ENCODE measurements around the gene SLC6A18.

The SLC6A18 gene

GRCh38 chr5:1182633-1183423, 42.4 kb upstream of the SLC6A18 start:
- WGBS, result 91% methylated on average over 31 of the region's 31 CpGs
- Histone ChIP-seq H3K4me1 (ENCODE audit: insufficient read depth, low read length) (no peaks in the 10 kb centered on the region), H3K9ac (ENCODE audit: low read depth, low read length) (no peak overlapping the region), H3K27ac (ENCODE audit: low read depth, low read length) (no peak overlapping the region), H3K9me3 (ENCODE audit: insufficient read depth, low read depth, low read length) (no peaks in the 10 kb centered on the region), H3K27me3 (ENCODE audit: insufficient read depth, low read length) (no peaks in the 10 kb centered on the region), H3K4me3 (ENCODE audit: low read length) (no peak overlapping the region), H3K36me3 (ENCODE audit: insufficient read depth, low read length) (no peaks in the 10 kb centered on the region)

- Histone ChIP-seq H3K9ac (ENCODE audit: low read depth, low read length) (no peak overlapping the region), H3K4me1 (ENCODE audit: insufficient read depth, low read length) (no peaks in the 10 kb centered on the region), H3K36me3 (ENCODE audit: insufficient read depth, low read length) (no peaks in the 10 kb centered on the region), H3K27me3 (ENCODE audit: insufficient read depth, low read length) (no peaks in the 10 kb centered on the region), H3K9me3 (ENCODE audit: insufficient read depth, low read depth, low read length) (no peaks in the 10 kb centered on the region), H3K4me3 (ENCODE audit: low read length) (no peak overlapping the region), H3K27ac (ENCODE audit: low read depth, low read length) (no peak overlapping the region)
- 89% methylated on average over 17 of the region's 18 CpGs for WGBS
Observed at GRCh38 chr5:1183424-1184162, 41.6 kb upstream of the SLC6A18 start.

- WGBS, result 95% methylated on average over 8 of the region's 8 CpGs
- Histone ChIP-seq H3K36me3 (ENCODE audit: insufficient read depth, low read length) (no peaks in the 10 kb centered on the region), H3K4me3 (ENCODE audit: low read length) (no peak overlapping the region), H3K27ac (ENCODE audit: low read depth, low read length) (no peak overlapping the region), H3K4me1 (ENCODE audit: insufficient read depth, low read length) (no peaks in the 10 kb centered on the region), H3K9me3 (ENCODE audit: insufficient read depth, low read depth, low read length) (no peaks in the 10 kb centered on the region), H3K9ac (ENCODE audit: low read depth, low read length) (no peak overlapping the region), H3K27me3 (ENCODE audit: insufficient read depth, low read length) (no peaks in the 10 kb centered on the region)
Observed at GRCh38 chr5:1184163-1184470, 41.1 kb upstream of the SLC6A18 start.

- Histone ChIP-seq H3K9ac (ENCODE audit: low read depth, low read length) (no peak overlapping the region), H3K27ac (ENCODE audit: low read depth, low read length) (no peak overlapping the region), H3K27me3 (ENCODE audit: insufficient read depth, low read length) (no peaks in the 10 kb centered on the region), H3K9me3 (ENCODE audit: insufficient read depth, low read depth, low read length) (no peaks in the 10 kb centered on the region), H3K4me3 (ENCODE audit: low read length) (no peak overlapping the region), H3K36me3 (ENCODE audit: insufficient read depth, low read length) (no peaks in the 10 kb centered on the region), H3K4me1 (ENCODE audit: insufficient read depth, low read length) (no peaks in the 10 kb centered on the region)
- WGBS, result 93% methylated on average over 7 of the region's 7 CpGs
Observed at GRCh38 chr5:1184481-1184880, 40.7 kb upstream of the SLC6A18 start.

- H3K9ac ChIP-seq (ENCODE audit: low read depth, low read length), result no peak overlapping the region
- H3K27ac ChIP-seq (ENCODE audit: low read depth, low read length), result no peak overlapping the region
- no peaks in the 10 kb centered on the region for H3K36me3 ChIP-seq (ENCODE audit: insufficient read depth, low read length)
- 90% methylated on average over 10 of the region's 10 CpGs for WGBS
- no peaks in the 10 kb centered on the region for H3K9me3 ChIP-seq (ENCODE audit: insufficient read depth, low read depth, low read length)
- no peaks in the 10 kb centered on the region for H3K27me3 ChIP-seq (ENCODE audit: insufficient read depth, low read length)
- H3K4me3 ChIP-seq (ENCODE audit: low read length), result no peak overlapping the region
- no peaks in the 10 kb centered on the region for H3K4me1 ChIP-seq (ENCODE audit: insufficient read depth, low read length)
Observed at GRCh38 chr5:1185038-1185627, 40.0 kb upstream of the SLC6A18 start.

GRCh38 chr5:1185629-1186350, 39.4 kb upstream of the SLC6A18 start:
- Histone ChIP-seq H3K9me3 (ENCODE audit: insufficient read depth, low read depth, low read length) (no peaks in the 10 kb centered on the region), H3K27me3 (ENCODE audit: insufficient read depth, low read length) (no peaks in the 10 kb centered on the region), H3K4me3 (ENCODE audit: low read length) (no peak overlapping the region), H3K4me1 (ENCODE audit: insufficient read depth, low read length) (no peaks in the 10 kb centered on the region), H3K36me3 (ENCODE audit: insufficient read depth, low read length) (no peaks in the 10 kb centered on the region), H3K27ac (ENCODE audit: low read depth, low read length) (no peak overlapping the region), H3K9ac (ENCODE audit: low read depth, low read length) (no peak overlapping the region)
- 86% methylated on average over 12 of the region's 12 CpGs for WGBS

GRCh38 chr5:1186351-1187233, 38.6 kb upstream of the SLC6A18 start:
- H3K27me3 ChIP-seq (ENCODE audit: insufficient read depth, low read length), result no peaks in the 10 kb centered on the region
- no peak overlapping the region for H3K9ac ChIP-seq (ENCODE audit: low read depth, low read length)
- H3K9me3 ChIP-seq (ENCODE audit: insufficient read depth, low read depth, low read length), result no peaks in the 10 kb centered on the region
- no peak overlapping the region for H3K4me3 ChIP-seq (ENCODE audit: low read length)
- H3K27ac ChIP-seq (ENCODE audit: low read depth, low read length), result no peak overlapping the region
- 81% methylated on average over 18 of the region's 18 CpGs for WGBS
- H3K36me3 ChIP-seq (ENCODE audit: insufficient read depth, low read length), result no peaks in the 10 kb centered on the region
- no peaks in the 10 kb centered on the region for H3K4me1 ChIP-seq (ENCODE audit: insufficient read depth, low read length)

- WGBS, result 81% methylated on average over 18 of the region's 18 CpGs
- Histone ChIP-seq H3K36me3 (ENCODE audit: insufficient read depth, low read length) (no peaks in the 10 kb centered on the region), H3K27me3 (ENCODE audit: insufficient read depth, low read length) (0 out of 2 replicates have a peak, but pooled peaks cover 3% of the 10 kb centered on the region), H3K9me3 (ENCODE audit: insufficient read depth, low read depth, low read length) (no peaks in the 10 kb centered on the region), H3K4me1 (ENCODE audit: insufficient read depth, low read length) (no peaks in the 10 kb centered on the region), H3K27ac (ENCODE audit: low read depth, low read length) (no peak overlapping the region), H3K9ac (ENCODE audit: low read depth, low read length) (no peak overlapping the region), H3K4me3 (ENCODE audit: low read length) (no peak overlapping the region)
Observed at GRCh38 chr5:1187234-1187949, 37.8 kb upstream of the SLC6A18 start.

GRCh38 chr5:1187950-1188334, 37.2 kb upstream of the SLC6A18 start:
- Histone ChIP-seq H3K27ac (ENCODE audit: low read depth, low read length) (no peak overlapping the region), H3K27me3 (ENCODE audit: insufficient read depth, low read length) (0 out of 2 replicates have a peak, but pooled peaks cover 3% of the 10 kb centered on the region), H3K9ac (ENCODE audit: low read depth, low read length) (no peak overlapping the region), H3K9me3 (ENCODE audit: insufficient read depth, low read depth, low read length) (no peaks in the 10 kb centered on the region), H3K36me3 (ENCODE audit: insufficient read depth, low read length) (no peaks in the 10 kb centered on the region), H3K4me3 (ENCODE audit: low read length) (no peak overlapping the region), H3K4me1 (ENCODE audit: insufficient read depth, low read length) (no peaks in the 10 kb centered on the region)
- WGBS, result 86% methylated on average over 8 of the region's 8 CpGs

- Histone ChIP-seq H3K27ac (ENCODE audit: low read depth, low read length) (no peak overlapping the region), H3K9me3 (ENCODE audit: insufficient read depth, low read depth, low read length) (no peaks in the 10 kb centered on the region), H3K4me1 (ENCODE audit: insufficient read depth, low read length) (no peaks in the 10 kb centered on the region), H3K27me3 (ENCODE audit: insufficient read depth, low read length) (0 out of 2 replicates have a peak, but pooled peaks cover 6% of the 10 kb centered on the region), H3K9ac (ENCODE audit: low read depth, low read length) (no peak overlapping the region), H3K36me3 (ENCODE audit: insufficient read depth, low read length) (no peaks in the 10 kb centered on the region), H3K4me3 (ENCODE audit: low read length) (no peak overlapping the region)
- WGBS, result 53% methylated on average over 5 of the region's 6 CpGs
Observed at GRCh38 chr5:1188464-1188863, 36.7 kb upstream of the SLC6A18 start.

All from HUES64 (cell line).